ENCODE results near the gene ATP6V1B1. TPM values are rescaled to one million over a fixed set of nuclear protein-coding genes. Genes with fewer than 3 reads are reported as not detected.

The ATP6V1B1 gene
- total and polyA plus RNA-seq, 9 of the 15 experiments (the other 6 are each of a cell fraction or from before 2014, with no cell fraction given), result not detected

DNA sequence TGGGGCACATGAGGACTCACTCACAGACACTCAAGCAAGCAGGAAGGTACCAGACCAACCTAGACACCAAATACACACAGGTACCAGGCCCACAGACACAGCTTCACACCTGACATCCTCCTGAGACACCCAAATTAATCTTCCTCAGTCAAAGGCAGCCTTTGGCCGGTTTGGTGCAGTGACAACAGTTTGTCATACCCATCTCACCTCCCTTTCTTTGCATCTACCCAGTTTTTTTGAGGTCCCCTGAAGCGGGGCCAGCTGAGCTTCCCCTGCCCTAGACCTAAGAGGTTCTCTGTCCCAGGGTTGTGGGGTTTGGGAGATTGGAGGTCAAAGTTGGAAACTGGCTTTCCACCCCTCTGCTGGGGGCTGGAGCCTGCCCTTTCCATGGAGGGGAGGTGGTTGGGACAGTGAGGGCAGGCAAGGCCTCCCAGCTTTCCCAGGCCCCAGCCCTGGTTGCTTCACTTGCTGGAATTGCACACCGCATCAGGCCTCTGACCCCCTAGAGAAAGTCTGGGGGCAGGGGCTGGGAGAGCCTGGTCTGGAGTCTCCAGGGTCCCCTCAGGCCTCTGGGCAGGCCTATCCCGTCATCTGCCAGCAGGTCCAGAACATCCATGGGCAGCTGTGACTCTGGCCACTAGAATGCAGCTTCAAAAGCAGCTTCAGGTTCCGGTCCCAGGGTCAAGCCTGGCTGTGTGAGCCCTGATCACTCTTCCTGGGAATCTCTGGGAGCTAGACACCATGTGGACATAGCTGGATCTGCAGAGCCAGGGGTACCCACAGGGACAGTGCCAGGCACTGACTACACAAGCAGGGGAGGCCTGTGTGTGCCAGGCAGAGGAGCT, 71.5 kb downstream of the ATP6V1B1 start:
- peaks cover 3% of the 10 kb centered on the region for H3K9me1 ChIP-seq (ENCODE audit: control insufficient read depth, insufficient read depth, low read length)
- intact Hi-C loops (cut with micrococcal nuclease) (loop anchor here (10.0 kb wide), 1 partner anchor 148 kb away; no protein-coding TSS in a partner anchor), in situ Hi-C loops (cut with MboI) (no loop called here)
- TF ChIP-seq U2AF1 (optimal IDR thresholded peaks at IDR 0.05; ENCODE audit: low read depth, low read length) (no peak), PURB (CRISPR knock-in tag; IDR thresholded peaks at IDR 0.05; ENCODE audit: low read depth) (no peak), HNRNPUL1 (IDR thresholded peaks at IDR 0.05; ENCODE audit: low read length) (no peak), STAT5B (CRISPR knock-in tag; IDR thresholded peaks at IDR 0.05) (no peak), CHD2 (IDR thresholded peaks at IDR 0.05; ENCODE audit: low read depth, low read length) (no peak), ZNF174 (CRISPR knock-in tag; IDR thresholded peaks at IDR 0.05) (no peak), DPF2 (IDR thresholded peaks at IDR 0.05) (no peak), ZNF12 (CRISPR knock-in tag; IDR thresholded peaks at IDR 0.05) (no peak), CXXC5 (CRISPR knock-in tag; IDR thresholded peaks at IDR 0.05) (no peak), ZNF165 (CRISPR knock-in tag; IDR thresholded peaks at IDR 0.05; ENCODE audit: borderline replicate concordance) (no peak), PRPF4 (IDR thresholded peaks at IDR 0.05; ENCODE audit: insufficient read depth, low read depth, low read length, poor library complexity, severe bottlenecking) (no peak), RAD51 (IDR thresholded peaks at IDR 0.05; ENCODE audit: borderline replicate concordance, low read depth) (no peak), CCAR2 (IDR thresholded peaks at IDR 0.05; ENCODE audit: low read depth, low read length) (no peak), FOSL1 (tag; conservative IDR thresholded peaks at IDR 0.05) (no peak)
- TF ChIP-seq, protein P1, sequence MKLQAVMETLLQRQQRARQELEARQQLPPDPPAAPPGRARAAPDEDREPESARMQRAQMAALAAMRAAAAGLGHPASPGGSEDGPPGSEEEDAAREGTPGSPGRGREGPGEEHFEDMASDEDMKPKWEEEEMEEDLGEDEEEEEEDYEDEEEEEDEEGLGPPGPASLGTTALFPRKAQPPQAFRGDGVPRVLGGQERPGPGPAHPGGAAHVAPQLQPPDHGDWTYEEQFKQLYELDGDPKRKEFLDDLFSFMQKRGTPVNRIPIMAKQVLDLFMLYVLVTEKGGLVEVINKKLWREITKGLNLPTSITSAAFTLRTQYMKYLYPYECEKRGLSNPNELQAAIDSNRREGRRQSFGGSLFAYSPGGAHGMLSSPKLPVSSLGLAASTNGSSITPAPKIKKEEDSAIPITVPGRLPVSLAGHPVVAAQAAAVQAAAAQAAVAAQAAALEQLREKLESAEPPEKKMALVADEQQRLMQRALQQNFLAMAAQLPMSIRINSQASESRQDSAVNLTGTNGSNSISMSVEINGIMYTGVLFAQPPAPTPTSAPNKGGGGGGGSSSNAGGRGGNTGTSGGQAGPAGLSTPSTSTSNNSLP (IDR thresholded peaks at IDR 0.05; ENCODE audit: borderline replicate concordance, low read depth, low read length), result no peak
- TF ChIP-seq, protein P2, sequence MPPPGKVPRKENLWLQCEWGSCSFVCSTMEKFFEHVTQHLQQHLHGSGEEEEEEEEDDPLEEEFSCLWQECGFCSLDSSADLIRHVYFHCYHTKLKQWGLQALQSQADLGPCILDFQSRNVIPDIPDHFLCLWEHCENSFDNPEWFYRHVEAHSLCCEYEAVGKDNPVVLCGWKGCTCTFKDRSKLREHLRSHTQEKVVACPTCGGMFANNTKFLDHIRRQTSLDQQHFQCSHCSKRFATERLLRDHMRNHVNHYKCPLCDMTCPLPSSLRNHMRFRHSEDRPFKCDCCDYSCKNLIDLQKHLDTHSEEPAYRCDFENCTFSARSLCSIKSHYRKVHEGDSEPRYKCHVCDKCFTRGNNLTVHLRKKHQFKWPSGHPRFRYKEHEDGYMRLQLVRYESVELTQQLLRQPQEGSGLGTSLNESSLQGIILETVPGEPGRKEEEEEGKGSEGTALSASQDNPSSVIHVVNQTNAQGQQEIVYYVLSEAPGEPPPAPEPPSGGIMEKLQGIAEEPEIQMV (tag; conservative IDR thresholded peaks at IDR 0.05; ENCODE audit: low read depth), result no peak
- ATAC-seq, result no peak
- no peaks in the 10 kb centered on the region for H3K9me3 ChIP-seq (replicated peaks; ENCODE audit: control insufficient read depth, insufficient read depth, low read depth, low read length)
- 44% methylated on average over 4 of the region's 5 CpGs for WGBS (ENCODE audit: insufficient coverage, low coverage, missing lambda C conversion rate)
- no peak overlapping the region for H3K4me3 ChIP-seq
- peaks cover 8 to 13% of the 10 kb centered on the region in 2 experiments; a peak in 4 of 5 replicates for H3K4me1 ChIP-seq (replicated peaks in 1 of 2; ENCODE audit: control insufficient read depth in 2 of 2, insufficient read depth in 2 of 2, low read length in 2 of 2)
- no peaks in the 10 kb centered on the region for H3K36me3 ChIP-seq (ENCODE audit: control insufficient read depth, insufficient read depth, low read length)
- H3K4me2 ChIP-seq (ENCODE audit: insufficient read depth, low read length), result no peak overlapping the region
- BruUV-seq (replicated peaks), result no TSS peak
- no peaks in the 10 kb centered on the region for H4K20me1 ChIP-seq (replicated peaks; ENCODE audit: control insufficient read depth, insufficient read depth, low read length)
- no peak overlapping the region for H2AFZ ChIP-seq (ENCODE audit: low read depth, low read length)
- no peak overlapping the region for H3K9ac ChIP-seq (ENCODE audit: insufficient read depth in 1 of 2, low read depth in 2 of 2, low read length in 2 of 2)
- H3K27me3 ChIP-seq (ENCODE audit: control insufficient read depth in 2 of 2, insufficient read depth in 2 of 2, low read length in 2 of 2), result peaks cover 0 to 22% of the 10 kb centered on the region in 2 experiments; a peak in 3 of 5 replicates
- ChIA-PET POLR2A (interaction anchor here (0.5 to 1.4 kb wide), 3 partner anchors 14 to 1131 kb away, joined by 3 to 4 read pairs (median 4); no protein-coding TSS in a partner anchor), CTCF (ENCODE audit: low intra/inter-chr PET ratio) (no interaction called here)
- no peak overlapping the region for H3K27ac ChIP-seq (ENCODE audit: extremely low read depth, low read depth, low read length)
- no peaks in the 10 kb centered on the region for H3K79me2 ChIP-seq (ENCODE audit: control insufficient read depth, insufficient read depth, low read length)
- DNase-seq (ENCODE audit: extremely low read depth in 1 of 4, low spot score in 3 of 4), result peak in 2 of 4 experiments; percentile 3 to 4
- no peak for FAIRE-seq
